Activated naive CD4-positive, alpha-beta T cell treated with Interleukin-2 at 50 U/mL for 16 hours (primary cell): ENCODE results near the gene KRT78.

ENCODE experiments used
- DNase-seq: peaks from one replicate; pipeline ENCODE4 v3.0.0-alpha.2; 2020

Gene KRT78

GRCh38 chr12:52822771-52823510 lies 25.9 kb downstream of the KRT78 start:
- no peak for DNase-seq

GRCh38 chr12:52821826-52822660 lies 26.8 kb downstream of the KRT78 start:
- DNase-seq, result no peak

DNA sequence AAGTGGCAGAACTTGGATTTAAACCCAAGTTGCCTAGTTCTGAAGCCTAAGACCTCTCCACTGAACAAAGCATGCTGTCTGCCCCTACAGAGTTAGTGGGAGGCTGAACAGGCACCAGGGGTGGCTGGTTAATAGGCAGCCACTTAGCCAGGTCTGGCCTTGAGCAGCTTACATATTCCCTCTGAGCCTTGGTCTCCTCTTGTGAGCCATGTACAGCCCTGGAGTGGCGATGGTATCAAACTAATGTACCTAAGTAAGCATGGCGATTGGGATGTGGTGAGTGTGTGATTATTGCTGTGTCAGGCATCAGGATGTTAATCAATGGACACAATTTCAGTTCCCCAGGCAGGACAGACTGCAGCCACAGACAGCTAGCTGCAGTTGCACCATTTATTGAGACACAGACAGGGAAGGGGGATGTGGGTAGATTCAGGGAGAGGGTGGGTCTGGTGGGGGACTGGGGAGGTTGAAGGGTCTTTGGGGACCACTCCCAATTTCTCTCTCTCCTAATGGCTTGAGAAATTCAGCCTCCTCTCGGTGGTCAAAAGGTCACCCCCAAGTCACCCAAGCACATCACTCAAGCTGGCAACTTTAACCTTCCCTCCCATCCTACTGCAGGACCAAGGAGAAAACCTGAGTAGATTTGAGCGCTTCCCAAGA lies 27.6 kb downstream of the KRT78 start:
- DNase-seq, result no peak

- DNase-seq, result no peak
Measured at GRCh38 chr12:52820521-52820920, 28.3 kb downstream of the KRT78 start.

DNA sequence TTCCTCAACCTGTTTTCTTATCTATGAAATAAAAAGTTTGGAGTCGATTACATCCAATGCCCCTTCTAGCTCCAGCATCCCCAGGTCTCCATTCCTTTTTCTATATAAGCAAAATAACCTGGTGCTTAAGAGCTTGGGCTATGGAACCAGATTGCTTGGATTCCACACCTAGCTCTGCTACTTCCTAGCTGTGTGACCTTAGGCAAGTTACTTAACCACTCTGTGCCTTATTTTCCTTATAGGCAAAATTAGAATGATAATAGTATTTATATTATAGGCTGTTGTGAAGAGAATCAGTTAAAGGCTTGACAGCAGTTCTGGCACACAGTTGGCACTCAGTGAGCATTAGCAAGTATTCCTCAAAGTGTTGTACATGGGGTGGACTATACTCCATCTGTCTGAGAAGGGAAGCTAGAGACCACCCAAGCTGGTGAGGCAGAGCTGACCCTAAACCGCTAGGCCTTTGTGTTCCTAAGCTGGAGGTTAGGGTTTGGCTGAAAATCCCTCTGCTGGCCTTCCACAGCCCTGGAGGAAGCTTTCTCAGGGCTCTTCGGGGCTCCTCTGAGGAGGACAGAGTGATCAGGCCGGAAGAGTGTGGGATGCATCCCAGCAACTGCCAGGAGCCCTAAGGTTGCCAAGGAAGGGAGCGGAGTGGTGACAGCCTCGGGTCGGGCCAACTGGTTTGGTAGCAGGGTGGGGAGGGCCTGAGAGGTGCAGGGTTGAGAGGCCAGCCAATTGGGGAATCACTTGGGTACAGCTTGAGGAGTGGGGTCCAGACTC lies 28.9 kb downstream of the KRT78 start:
- DNase-seq, result no peak

DNA sequence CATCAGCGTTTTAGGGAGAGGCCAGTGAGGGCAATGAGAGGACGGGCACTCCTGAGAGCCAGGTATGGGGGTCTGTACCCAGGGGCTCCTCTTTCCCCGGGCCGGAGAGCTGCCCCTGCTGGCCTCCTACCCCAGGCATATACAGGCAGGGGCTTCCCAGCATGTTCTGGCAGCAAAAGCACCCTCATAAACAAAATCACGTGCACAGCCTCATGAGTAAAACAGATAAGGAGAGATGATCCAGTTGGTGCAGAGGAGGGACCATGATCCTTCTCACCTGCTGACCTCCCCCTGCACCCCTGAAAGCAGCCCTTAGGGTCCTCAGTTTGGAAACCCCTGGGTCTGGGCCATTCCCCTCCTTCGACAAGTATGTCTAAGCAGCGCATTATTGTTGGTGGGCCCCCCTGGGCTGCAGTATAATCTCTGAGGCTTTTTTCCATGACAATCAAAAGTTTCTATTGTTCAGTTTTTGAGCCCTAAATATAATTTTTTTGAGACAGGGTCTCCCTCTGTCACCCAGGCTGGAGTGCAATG lies 29.8 kb downstream of the KRT78 start:
- DNase-seq, result no peak

DNA sequence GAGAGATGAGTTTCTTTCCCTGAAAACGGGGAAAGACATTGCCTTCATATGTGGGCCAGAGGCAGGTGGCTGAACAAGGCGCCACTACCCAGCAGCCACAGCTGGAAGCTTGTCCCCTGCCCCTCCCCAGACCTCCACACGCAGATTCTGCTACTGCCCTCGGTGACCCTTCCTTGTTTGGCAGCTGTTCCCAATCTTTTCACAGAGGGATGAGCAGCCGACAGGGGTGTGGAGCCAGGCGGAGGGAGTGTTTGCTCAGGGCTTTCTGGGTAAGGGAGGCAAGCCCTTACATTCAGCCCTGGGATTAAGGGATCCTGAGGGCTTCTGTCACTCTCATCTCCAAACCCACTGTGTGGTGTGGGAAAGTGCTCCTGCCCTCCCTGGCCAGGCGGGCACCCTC lies 30.4 kb downstream of the KRT78 start:
- DNase-seq, result no peak

- DNase-seq, result no peak
Measured at GRCh38 chr12:52817699-52818238, 31.0 kb downstream of the KRT78 start.

GRCh38 chr12:52817003-52817698 lies 31.6 kb downstream of the KRT78 start:
- DNase-seq, result no peak

DNA sequence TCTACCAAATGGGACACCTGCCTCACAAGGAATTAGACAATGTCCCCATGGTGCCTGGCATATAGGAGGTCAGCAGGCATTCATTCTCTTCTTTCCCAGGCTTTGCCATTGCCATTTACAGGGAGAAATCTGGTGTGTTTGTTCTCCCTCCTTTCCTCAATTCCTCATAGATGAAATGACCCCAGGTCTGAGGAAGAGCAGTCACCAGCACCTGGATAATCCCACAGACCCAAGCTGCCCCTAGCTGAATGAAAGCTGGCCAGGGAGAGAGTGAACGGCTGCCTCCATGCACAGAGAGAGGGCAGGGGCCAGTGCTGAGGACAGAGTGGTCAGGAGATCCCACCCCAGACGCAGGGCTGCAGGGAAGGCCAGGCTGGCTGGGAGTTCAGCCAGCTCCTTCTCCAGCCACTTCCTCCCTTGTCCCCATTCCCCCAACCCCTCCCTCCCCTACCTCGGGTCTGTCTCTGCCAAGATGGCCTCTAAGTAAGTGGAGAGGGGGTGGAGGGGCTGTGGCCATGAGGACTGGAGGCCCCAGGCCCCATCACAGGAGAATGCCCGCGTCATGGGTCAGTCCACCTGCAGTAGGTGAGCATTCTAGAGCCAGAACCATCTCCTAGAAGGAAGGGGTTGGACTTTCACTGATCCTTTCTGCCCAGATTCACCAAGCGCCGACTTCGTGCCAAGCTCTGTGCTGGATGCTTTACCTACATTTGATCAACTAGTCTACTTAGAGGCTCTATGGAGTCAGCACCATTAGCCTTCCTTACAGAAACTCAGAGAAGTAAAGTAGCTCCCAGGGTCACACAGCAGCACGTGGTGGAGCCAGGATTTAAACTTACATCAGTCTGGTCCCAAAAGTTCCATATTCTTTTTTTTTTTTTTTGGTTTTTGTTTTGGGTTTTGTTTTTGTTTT lies 32.9 kb downstream of the KRT78 start:
- no peak for DNase-seq

GRCh38 chr12:52815161-52815560 lies 33.6 kb downstream of the KRT78 start:
- DNase-seq, result no peak

DNA sequence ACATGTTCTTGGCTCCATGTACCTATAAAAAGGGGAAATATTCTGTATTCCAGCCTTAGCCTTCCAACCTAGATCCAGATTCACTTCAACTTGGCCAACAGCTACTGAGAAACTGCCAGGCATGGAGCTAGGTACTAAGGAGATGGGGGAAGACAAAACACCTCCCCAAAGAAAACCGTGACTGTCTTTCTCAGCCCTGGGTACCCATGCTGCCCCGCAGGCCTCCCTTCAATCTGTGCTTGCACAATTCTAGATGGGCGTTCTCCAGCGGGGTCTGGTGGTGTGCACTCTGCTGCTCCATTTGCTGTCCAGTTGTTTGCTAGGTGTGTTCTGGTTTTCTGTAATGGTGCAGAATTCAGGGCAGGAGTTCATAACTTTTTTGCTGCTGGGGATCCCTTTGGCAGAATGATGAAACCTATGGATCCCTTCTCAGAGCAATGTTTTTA lies 34.1 kb downstream of the KRT78 start:
- no peak for DNase-seq

DNA sequence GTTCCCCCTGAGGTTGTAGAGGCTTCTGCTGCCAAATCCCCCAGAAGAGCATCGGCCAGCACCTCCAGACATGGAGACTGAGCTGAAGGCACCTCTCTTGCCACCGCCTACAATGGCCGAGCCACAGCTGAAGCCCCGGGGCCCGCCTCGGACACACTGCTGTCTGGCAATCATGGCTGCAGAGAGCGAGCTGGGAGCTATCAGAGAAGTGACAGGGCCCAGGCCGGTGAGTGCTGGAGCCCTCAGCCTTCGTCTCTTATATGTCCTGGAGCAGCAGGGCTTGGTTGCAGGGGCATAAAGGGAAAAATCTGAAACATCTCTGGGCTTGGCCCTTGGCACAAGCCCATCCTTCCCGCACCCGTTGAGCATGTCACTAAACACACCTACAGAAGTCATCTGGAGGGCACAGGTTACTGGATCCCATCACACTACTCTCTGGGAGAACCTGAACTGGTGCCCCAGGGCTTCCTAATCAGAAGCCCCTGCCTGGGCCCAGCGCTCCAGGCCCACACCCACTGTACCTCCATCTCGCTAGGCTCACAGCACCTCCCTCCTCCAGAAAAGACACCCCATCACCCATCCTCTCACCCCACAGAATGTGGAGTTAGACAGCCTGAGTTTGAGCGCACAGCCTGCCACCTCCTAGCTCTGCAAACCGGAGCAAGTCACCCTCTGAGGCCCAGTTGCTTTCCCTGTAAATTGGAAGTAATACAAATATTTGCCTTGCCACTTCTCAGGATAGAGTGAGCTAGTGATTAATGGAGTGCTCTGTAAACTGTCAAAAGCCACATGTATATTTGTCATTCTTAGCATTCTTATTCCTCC lies 34.7 kb downstream of the KRT78 start, which contains the start of gene KRT4:
Gene KRT4 (minus strand): TSS at position 232 of the 825 bp plus-strand sequence. CDS start 58 bp downstream, at position 174.
- DNase-seq, result no peak

DNA sequence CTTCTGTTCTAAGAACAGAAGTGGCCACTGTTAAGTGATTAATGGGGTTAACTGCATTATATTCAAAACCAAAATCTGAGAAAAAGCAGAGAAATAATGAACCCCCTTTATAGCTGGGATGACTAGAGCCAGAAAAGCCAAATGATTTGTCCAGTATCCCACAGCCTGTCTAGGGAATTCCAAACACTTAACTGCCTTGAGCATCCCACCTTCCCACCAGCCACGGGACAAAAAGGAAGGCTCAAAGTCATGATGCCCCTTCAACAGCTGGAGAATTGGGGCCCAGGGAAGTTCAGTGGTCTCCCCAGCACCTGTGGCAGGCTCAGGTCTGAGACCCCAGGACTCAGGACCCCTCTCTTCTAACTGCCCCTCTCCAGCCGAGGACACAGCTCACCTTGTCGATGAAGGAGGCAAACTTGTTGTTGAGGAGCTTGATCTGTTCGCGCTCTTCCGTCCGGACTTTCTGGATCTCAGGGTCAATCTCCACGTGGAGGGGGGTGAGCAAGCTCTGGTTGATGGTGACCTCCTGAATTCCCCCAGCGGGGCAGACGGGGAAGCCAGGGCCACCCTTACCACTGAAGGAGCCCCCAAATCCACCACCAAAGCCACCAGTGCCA lies 35.5 kb downstream of the KRT78 start:
- DNase-seq, result no peak

DNA sequence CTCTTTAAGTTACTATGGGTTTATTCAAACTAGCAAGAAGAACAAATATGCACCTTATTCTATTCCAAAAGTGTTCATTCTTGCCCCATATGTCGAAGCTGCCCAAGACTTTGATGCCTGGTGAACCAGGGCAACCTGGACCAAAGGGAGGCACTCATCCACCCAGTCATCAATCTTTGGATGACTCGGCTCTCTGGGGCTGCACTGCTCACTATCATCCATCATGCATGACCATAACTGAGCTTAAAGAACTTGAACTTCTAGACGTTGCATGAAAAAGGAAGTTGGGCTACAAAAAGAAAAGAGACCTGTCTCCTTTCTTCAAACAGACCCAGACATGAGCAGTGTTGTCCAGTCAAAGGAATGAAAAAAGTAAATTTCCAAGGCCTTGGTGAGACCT lies 36.0 kb downstream of the KRT78 start:
- no peak for DNase-seq

DNA sequence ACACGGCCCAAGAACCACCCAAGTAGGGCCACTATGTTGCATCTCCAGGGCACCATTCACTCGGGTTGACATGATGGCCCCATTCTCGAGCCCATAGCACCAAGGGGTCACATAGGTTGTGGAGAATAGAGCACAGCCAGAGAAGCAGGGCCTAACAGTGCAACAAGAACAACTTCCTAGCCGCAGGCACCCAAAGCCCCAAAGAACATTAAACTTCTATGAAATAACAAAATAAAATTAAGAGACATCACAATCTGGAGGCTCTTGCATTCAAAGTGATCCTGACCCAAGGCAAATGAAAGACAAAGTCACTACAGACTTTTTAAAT lies 36.8 kb downstream of the KRT78 start:
- no peak for DNase-seq

GRCh38 chr12:52811191-52812072 lies 37.4 kb downstream of the KRT78 start:
- no peak for DNase-seq

DNA sequence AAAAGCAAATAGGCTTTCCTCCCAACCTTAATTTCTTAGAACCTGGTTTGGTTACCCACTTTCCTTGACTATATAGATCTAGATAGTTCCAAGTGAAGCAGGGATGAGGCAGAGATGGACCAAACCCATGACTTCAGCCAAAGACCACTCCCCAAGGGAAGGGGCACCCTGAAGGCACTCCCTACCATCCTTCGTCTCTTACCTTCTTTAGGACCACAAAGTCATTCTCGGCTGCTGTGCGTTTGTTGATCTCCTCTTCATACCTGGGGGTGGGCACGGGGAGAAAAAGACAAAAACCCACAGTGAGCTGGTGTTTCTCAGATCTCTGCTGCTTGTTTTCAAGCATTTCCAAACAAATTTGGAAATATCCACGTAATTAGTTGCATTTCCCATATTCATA lies 38.2 kb downstream of the KRT78 start:
- no peak for DNase-seq
